HepG2 (cell line): ENCODE measurements around the gene MGAT5. TPM values are rescaled to one million over a fixed set of nuclear protein-coding genes. Genes with fewer than 3 reads are reported as not detected.

Experiments
- ATAC-seq: fragments of 200-7000 bp; cut with Tn5 transposase; 3 replicates; pipeline ENCODE4 v1.9.1; 2020; ENCODE audit warnings: mild to moderate bottlenecking, moderate library complexity
- BruUV-seq: library from RNA; stranded (reverse); fragments of 400-500 nt; replicated peaks from 2 replicates; lab custom pipeline; 2021; lab: Mats Ljungman, UMichigan
- CTCF ChIA-PET: fragments of 300-600 bp; formaldehyde crosslinking; extraction: SDS; loops from one replicate; lab custom pipeline; 2021; ENCODE audit warnings: low total read pairs, inconsistent platforms, low intra/inter-chr PET ratio; lab: Yijun Ruan, JAX
- POLR2A ChIA-PET: fragments of 350-600 bp; sonication (Branson Sonifier 250); formaldehyde crosslinking; loops from one replicate; lab custom pipeline; 2020; ENCODE audit warnings: antibody characterized with exemption, inconsistent platforms; lab: Yijun Ruan, JAX
- DNase-seq: peaks from one replicate; pipeline ENCODE4 v3.0.0-alpha.2; 2015; ENCODE audit warnings: low spot score
- FAIRE-seq: peaks from 3 replicates; lab custom pipeline; 2011; peaks lifted over from hg19 to GRCh38; lab: Jason Lieb, UNC
- H2AFZ ChIP-seq: one replicate; pipeline ENCODE4 v1.6.1; 2011; ENCODE audit warnings: low read length, inconsistent platforms
- H3K27ac ChIP-seq: fragments of 300-600 bp; 3 replicates; pipeline ENCODE4 v1.8.0; 2011; ENCODE audit warnings: mixed run types, mild to moderate bottlenecking, mixed read lengths, low read length, inconsistent platforms; ENCODE audit not compliant: insufficient read depth; ENCODE audit errors: extremely low read length
- H3K27me3 ChIP-seq, 2 experiments: fragments of 200-600 bp in 1 of 2; 2 replicates in 1 of 2; 3 replicates in 1 of 2; pipeline versions ENCODE4 v1.6.0 to v1.8.0; 2011; ENCODE audit warnings: low read length in 2 of 2, mild to moderate bottlenecking in 2 of 2, moderate library complexity in 2 of 2, inconsistent platforms in 1 of 2; ENCODE audit not compliant: insufficient read depth in 2 of 2, control insufficient read depth in 1 of 2
- H3K36me3 ChIP-seq, 2 experiments: fragments of 200-600 bp in 1 of 2; replicated peaks in 1 of 2; 2 replicates in 1 of 2; 3 replicates in 1 of 2; pipeline versions ENCODE4 v1.5.1 to v1.8.0; 2011; ENCODE audit warnings: low read length in 2 of 2, inconsistent platforms in 1 of 2; ENCODE audit not compliant: insufficient read depth in 2 of 2, control insufficient read depth in 1 of 2
- H3K4me1 ChIP-seq: 2 replicates; pipeline ENCODE4 v1.5.1; 2012; ENCODE audit warnings: low read length, inconsistent platforms; ENCODE audit not compliant: insufficient read depth
- H3K4me2 ChIP-seq: 2 replicates; pipeline ENCODE4 v1.6.0; 2011; ENCODE audit warnings: low read depth, low read length, inconsistent platforms
- H3K4me3 ChIP-seq, 3 experiments: fragments of 200-600 bp in 1 of 3; sonication (generic), shearing (Covaris generic) in 1 of 3; replicated peaks in 1 of 3; 2 replicates each; pipeline ENCODE4 v1.5.1; 2011 to 2016; ENCODE audit warnings: low read length in 3 of 3, inconsistent platforms in 2 of 3, low read depth in 2 of 3, mild to moderate bottlenecking in 2 of 3, control low read depth in 1 of 3, mixed read lengths in 1 of 3; ENCODE audit not compliant: insufficient read depth in 1 of 3
- H3K79me2 ChIP-seq: one replicate; pipeline ENCODE4 v1.6.1; 2011; ENCODE audit warnings: low read length, inconsistent platforms; ENCODE audit not compliant: insufficient read depth
- H3K9ac ChIP-seq: 2 replicates; pipeline ENCODE4 v1.6.0; 2011; ENCODE audit warnings: mild to moderate bottlenecking, low read depth, low read length, inconsistent platforms; ENCODE audit not compliant: insufficient read depth
- H3K9me3 ChIP-seq: 2 replicates; pipeline ENCODE4 v1.5.1; 2012; ENCODE audit warnings: mild to moderate bottlenecking, low read length
- H4K20me1 ChIP-seq: 2 replicates; pipeline ENCODE4 v1.6.0; 2011; ENCODE audit warnings: inconsistent platforms, mild to moderate bottlenecking, low read length, moderate library complexity; ENCODE audit not compliant: insufficient read depth
- ATAD3A ChIP-seq: sonication (generic); formaldehyde crosslinking; IDR thresholded peaks from 2 replicates; pipeline ENCODE4 v1.4.0; 2020; ENCODE audit warnings: missing genetic modification reagents
- HMGXB3 ChIP-seq: sonication (generic); formaldehyde crosslinking; IDR thresholded peaks from 2 replicates; pipeline ENCODE4 v1.4.0; 2020; ENCODE audit warnings: missing genetic modification reagents, borderline replicate concordance
- KDM5B ChIP-seq: sonication (generic); formaldehyde crosslinking; IDR thresholded peaks from 2 replicates; pipeline ENCODE4 v1.4.0; 2020; ENCODE audit warnings: missing genetic modification reagents, mild to moderate bottlenecking, borderline replicate concordance
- SCMH1 ChIP-seq: sonication (generic); formaldehyde crosslinking; IDR thresholded peaks from 2 replicates; pipeline ENCODE4 v1.9.0; 2021; ENCODE audit warnings: missing genetic modification reagents, mild to moderate bottlenecking, borderline replicate concordance
- ZBTB2 ChIP-seq: sonication (generic); formaldehyde crosslinking; IDR thresholded peaks from 2 replicates; pipeline ENCODE4 v1.8.0; 2022; ENCODE audit warnings: low read depth, missing genetic modification reagents
- ZBTB4 ChIP-seq: sonication (generic); formaldehyde crosslinking; IDR thresholded peaks from 2 replicates; pipeline ENCODE4 v1.4.0; 2020; ENCODE audit warnings: missing genetic modification reagents, mild to moderate bottlenecking, borderline replicate concordance
- ZKSCAN8 ChIP-seq: IDR thresholded peaks from 2 replicates; pipeline ENCODE4 v1.6.1; 2016; ENCODE audit warnings: borderline replicate concordance, missing genetic modification reagents, missing compliant biosample characterization
- ZNF142 ChIP-seq: sonication (generic); formaldehyde crosslinking; IDR thresholded peaks from 2 replicates; pipeline ENCODE4 v1.4.0; 2020; ENCODE audit warnings: missing genetic modification reagents
- ZNF546 ChIP-seq: sonication (generic); formaldehyde crosslinking; conservative IDR thresholded peaks from 2 replicates; pipeline ENCODE4 v1.8.1; 2023; ENCODE audit warnings: mild to moderate bottlenecking, missing genetic modification reagents
- WGBS: methylation state at CpG from one replicate; pipeline ENCODE4 v1.1.6; 2017; ENCODE audit warnings: low lambda C conversion rate; 5-methylcytosine and 5-hydroxymethylcytosine counted together
- in situ Hi-C: cut with HindIII; loops from 2 replicates; pipeline ENCODE4 v1.10.0; 2017; ENCODE audit warnings: low pct_unique_long_range_greater_than_20kb; ENCODE audit not compliant: extremely low pct_ligation_motif_present
- intact Hi-C: fragments of 100-400 bp; cut with micrococcal nuclease; formaldehyde crosslinking; loops from one replicate; pipeline ENCODE4 v1.10.0; 2022; ENCODE audit not compliant: unreplicated experiment
- polyA plus RNA-seq, 8 experiments: library from polyadenylated mRNA; depleted of rRNA in 3 of 8; stranded (reverse) in 7 of 8; unstranded in 1 of 8; fragments of >200 nt; fragmentation: Illumina TruSeq in 4 of 8; extraction: Trizol in 4 of 8; gene quantifications; 2 replicates each; pipeline versions ENCODE4 v1.2.1 to v1.2.3, GENCODE V29; 2011 to 2016; ENCODE audit warnings: low read depth in 4 of 8, missing spikeins in 1 of 8, mixed read lengths in 1 of 8; ENCODE audit not compliant: insufficient read depth in 1 of 8
- total RNA-seq, 5 experiments: library from RNA; depleted of rRNA; stranded (reverse); fragments of >200 nt; fragmentation: Illumina TruSeq; extraction: Trizol; gene quantifications; 2 replicates each; pipeline ENCODE4 v1.2.3, GENCODE V29; 2016; ENCODE audit warnings: low read depth in 1 of 5

Gene MGAT5
- total and polyA plus RNA-seq, 2 of the 13 experiments (the other 11 are each of a cell fraction or from before 2014, with no cell fraction given): 33.1 to 60.2 TPM

GRCh38 chr2:134325696-134326095 lies 71.8 kb downstream of the MGAT5 start:
- Histone ChIP-seq H2AFZ (no peak overlapping the region), H3K9me3 (no peaks in the 10 kb centered on the region), H3K27ac (no peak overlapping the region), H3K36me3 (peaks cover 9 to 14% of the 10 kb centered on the region in 2 experiments; a peak in 4 of 5 replicates), H3K79me2 (no peaks in the 10 kb centered on the region), H3K4me1 (no peaks in the 10 kb centered on the region), H3K9ac (no peak overlapping the region), H4K20me1 (no peaks in the 10 kb centered on the region), H3K27me3 (no peaks in the 10 kb centered on the region), H3K4me2 (no peak overlapping the region), H3K4me3 (no peak overlapping the region)
- TF ChIP-seq KDM5B (CRISPR knock-in tag) (no peak), ZNF546 (no peak), ZBTB4 (CRISPR knock-in tag) (no peak), HMGXB3 (no peak), ZKSCAN8 (no peak), SCMH1 (CRISPR knock-in tag) (no peak), ZBTB2 (CRISPR knock-in tag) (no peak), ZNF142 (CRISPR knock-in tag) (no peak), ATAD3A (CRISPR knock-in tag) (no peak)
- in situ Hi-C loops: no loop called here
- ChIA-PET CTCF (no interaction called here), POLR2A (no interaction called here)
- DNase-seq (no peak), ATAC-seq (no peak), FAIRE-seq (no peak)
- no TSS peak for BruUV-seq
- WGBS: 100% methylated on average over 1 of the region's 1 CpG
- intact Hi-C loops: no loop called here
